GM10266 (cell line): Measurements from ENCODE around the gene HBB.

ENCODE experiments used
- DNase-seq: peaks from one replicate; pipeline ENCODE4 v3.0.0; 2012; ENCODE audit errors: extremely low spot score
- CTCF ChIP-seq: IDR thresholded peaks from 2 replicates; pipeline ENCODE4 v1.5.1; 2012; ENCODE audit warnings: mild to moderate bottlenecking, low read depth; ENCODE audit not compliant: control insufficient read depth, insufficient read depth; ENCODE audit errors: missing control alignments

HBB gene

GRCh38 chr11:5178046-5178837 lies 48.6 kb downstream of the HBB start:
- DNase-seq, result no peak
- no peak for TF ChIP-seq CTCF
